HG02623 (cell line): Measurements from ENCODE around the gene TDRD9.
"Not testable (repeated sequence)": the region's sequence is repeated elsewhere in the genome, so short reads cannot be mapped to it uniquely, and the experiment has no call there.

Source experiments
- ATAC-seq: cut with Tn5 transposase; IDR thresholded peaks from one replicate; pipeline ENCODE4 v1.9.1; 2021; ENCODE audit warnings: moderate library complexity; ENCODE audit not compliant: unreplicated experiment

The TDRD9 gene, protein sequence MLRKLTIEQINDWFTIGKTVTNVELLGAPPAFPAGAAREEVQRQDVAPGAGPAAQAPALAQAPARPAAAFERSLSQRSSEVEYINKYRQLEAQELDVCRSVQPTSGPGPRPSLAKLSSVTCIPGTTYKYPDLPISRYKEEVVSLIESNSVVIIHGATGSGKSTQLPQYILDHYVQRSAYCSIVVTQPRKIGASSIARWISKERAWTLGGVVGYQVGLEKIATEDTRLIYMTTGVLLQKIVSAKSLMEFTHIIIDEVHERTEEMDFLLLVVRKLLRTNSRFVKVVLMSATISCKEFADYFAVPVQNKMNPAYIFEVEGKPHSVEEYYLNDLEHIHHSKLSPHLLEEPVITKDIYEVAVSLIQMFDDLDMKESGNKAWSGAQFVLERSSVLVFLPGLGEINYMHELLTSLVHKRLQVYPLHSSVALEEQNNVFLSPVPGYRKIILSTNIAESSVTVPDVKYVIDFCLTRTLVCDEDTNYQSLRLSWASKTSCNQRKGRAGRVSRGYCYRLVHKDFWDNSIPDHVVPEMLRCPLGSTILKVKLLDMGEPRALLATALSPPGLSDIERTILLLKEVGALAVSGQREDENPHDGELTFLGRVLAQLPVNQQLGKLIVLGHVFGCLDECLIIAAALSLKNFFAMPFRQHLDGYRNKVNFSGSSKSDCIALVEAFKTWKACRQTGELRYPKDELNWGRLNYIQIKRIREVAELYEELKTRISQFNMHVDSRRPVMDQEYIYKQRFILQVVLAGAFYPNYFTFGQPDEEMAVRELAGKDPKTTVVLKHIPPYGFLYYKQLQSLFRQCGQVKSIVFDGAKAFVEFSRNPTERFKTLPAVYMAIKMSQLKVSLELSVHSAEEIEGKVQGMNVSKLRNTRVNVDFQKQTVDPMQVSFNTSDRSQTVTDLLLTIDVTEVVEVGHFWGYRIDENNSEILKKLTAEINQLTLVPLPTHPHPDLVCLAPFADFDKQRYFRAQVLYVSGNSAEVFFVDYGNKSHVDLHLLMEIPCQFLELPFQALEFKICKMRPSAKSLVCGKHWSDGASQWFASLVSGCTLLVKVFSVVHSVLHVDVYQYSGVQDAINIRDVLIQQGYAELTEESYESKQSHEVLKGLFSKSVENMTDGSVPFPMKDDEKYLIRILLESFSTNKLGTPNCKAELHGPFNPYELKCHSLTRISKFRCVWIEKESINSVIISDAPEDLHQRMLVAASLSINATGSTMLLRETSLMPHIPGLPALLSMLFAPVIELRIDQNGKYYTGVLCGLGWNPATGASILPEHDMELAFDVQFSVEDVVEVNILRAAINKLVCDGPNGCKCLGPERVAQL (N-terminal part only)

DNA sequence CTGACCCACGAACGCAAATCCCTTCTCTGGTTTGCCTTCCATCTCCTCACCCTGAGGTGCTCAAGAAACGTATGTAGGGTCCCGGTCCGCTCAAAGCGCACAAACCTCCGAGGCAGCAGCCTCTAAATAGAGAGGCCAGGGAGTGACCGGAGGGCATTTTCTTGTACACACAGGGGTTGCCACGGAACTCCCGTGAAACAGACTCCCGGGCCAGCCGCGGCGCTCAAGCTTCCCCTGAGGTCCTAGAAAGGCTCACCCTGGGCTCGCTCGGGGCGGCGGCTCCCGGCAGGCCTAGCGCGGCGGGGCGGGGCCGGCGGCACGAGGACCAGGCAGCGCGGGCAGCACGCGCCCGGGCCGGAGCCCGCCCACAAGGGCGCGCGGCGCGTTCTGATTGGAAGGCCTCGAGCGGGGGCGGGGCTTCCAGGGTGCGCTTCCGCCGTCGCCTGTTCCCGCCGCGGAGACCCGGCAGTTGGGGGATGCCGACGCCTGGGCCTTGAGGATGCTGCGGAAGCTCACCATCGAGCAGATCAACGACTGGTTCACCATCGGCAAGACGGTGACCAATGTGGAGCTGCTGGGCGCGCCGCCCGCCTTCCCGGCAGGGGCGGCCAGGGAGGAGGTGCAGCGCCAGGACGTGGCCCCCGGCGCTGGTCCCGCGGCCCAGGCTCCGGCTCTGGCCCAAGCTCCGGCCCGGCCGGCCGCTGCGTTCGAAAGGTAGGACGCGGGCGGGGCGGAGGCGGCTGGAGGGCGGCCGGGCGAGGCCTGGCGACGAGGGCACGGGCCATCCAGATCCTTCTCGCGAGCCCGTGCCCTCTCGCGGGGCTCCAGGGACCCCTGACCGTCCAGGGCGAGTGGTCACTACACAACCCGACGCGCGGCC is at the start of gene TDRD9:
TSS of gene TDRD9 (plus strand) at position 446 of the 880 bp plus-strand sequence. CDS start at position 500, 54 bp downstream.
- no peak for ATAC-seq

DNA sequence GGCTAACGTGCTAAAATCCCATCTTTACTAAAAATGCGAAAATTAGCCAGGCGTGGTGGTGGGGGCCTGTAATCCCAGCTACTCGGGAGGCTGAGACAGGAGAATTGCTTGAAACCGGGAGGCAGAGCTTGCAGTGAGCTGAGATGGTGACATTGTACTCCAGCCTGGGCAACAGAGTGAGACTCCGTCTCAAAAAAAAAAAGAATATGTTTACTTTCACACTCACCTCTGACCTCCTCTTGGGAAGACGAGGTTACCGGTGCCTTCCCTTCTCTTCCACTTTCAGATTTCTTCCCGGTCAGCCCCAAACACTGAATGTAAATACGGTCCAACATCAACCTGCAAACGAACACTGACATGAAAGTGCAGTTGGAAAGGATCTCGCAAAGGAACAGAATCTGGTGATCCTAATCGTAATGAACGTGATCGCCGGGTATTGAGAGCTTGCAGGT is 49.1 kb upstream of the TDRD9 start:
- no peak for ATAC-seq

DNA sequence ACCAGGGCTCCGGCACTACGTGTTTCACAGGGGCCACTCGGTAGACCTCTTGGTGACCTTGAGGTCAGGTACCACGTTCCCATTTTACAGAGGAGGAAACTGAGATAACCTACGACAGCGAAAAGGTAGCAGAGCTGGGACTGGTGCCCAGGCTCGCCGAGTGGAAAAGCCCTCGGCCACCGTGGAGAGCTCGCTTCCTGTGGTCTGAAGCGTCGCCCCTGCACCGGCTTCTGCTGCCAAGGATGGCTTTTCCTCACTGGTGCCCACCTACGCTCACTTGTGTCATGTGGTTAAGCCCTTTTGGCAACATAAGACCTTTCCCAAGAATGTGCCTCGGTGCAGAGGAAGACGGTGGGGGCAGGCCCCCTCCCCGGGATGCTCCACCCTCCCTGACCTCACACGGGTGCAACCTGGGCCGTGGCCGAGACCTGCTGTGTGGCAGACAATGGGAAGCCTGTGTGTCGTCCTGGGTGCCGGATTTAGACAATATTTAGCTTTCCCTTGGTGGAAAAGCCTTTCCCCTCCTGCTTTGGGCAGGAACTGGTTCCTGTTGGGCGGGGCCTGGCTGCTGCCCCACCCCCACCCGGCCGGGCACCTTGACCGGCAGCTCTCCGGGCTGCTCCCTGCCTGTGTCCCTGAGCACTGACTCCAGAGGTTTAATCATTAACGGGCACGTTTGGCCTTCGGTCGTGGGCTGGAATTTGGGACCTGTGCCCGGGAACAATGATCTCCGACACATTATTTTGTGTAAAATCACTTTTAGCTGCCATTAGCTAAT is 48.5 kb upstream of the TDRD9 start:
- ATAC-seq, result no peak

DNA sequence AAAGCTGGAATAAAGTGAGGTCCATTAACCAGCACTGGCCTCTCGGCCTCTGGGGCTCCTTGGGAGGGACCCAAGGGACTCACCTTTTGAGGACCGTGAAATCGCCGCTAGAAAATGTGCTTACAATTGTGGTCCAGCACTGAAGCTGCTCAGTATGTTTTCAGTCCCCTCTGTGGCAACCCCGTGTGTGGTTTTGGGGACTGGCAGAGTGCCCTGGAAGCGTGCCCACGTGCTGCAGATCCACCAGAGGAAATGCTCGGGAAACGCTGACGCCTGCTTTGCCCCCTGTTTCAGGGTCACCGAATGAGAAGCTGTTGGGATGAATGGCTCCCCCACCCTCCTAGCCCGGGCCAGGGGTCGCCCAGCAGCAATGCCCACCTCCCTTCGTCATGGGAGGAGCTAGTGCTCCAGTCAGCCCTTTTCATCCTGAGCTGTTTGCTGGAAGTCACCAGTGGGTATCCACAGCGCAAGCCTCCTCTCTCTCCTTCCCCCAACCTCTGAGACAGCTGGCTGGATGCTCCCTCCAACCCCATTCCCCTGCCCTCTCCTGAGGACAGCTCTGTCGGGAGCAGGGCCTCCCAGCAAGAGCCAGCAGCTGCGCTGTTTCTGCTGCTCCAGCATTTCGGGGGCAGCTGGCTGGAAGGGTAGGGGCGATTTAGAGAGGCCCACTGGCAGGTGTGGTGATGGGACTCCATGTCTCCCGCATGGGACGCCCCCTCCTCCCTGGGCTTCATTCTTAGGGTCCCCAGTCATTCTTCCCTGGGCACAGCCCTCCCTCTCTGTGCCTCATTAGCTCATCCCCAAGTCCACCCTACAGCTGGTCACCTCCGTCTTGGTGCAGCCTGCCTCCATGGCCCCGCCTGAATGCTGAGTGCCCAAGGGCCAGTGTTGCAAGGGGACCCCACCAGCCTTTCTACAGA is 47.6 kb upstream of the TDRD9 start:
- no peak for ATAC-seq

DNA sequence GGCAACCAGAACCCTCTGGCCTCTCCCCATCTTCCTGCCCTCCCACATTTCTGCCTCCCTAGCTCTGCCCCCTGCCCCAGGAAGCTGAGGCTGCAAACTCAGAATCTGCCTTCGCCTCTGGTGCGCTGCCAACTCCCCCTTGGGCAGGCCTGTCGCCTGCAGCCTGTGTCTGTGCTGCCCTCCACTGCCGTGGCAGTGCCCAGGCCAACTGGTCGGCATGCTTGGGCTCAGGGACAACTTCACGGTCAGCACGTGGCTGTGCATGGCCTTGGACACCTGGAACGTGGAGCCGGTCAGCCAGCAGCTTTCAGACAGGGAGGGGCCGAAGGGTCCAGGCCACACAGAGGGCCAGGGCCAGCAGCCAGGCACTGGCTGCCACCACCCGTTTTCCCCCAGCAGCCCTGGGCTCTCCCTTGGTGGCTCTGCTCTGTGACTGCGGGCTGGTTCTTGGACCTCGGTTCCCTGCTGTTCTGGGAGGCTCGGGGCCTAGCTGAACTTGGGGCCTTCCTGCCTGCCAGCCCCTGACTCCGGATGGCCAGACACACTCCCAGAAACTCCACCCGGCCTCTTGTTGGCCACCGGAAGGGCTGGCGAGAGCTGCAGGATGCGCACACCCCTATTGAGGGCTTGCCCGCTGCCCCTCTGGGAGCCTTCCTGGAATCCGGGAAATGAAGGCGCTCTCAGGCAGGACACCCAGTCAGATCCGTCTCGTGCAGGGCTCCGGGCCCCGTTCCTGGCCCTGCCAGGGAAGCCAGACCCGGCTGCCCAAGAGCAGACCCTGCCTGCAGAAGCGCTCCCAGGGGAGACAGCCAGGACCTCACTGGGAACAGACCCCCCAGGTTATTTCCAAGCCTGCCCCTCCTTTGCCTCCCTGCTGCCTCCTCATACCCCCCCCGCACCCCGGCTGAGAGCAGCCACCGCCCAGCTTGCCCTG is 46.7 kb upstream of the TDRD9 start:
- no peak for ATAC-seq

DNA sequence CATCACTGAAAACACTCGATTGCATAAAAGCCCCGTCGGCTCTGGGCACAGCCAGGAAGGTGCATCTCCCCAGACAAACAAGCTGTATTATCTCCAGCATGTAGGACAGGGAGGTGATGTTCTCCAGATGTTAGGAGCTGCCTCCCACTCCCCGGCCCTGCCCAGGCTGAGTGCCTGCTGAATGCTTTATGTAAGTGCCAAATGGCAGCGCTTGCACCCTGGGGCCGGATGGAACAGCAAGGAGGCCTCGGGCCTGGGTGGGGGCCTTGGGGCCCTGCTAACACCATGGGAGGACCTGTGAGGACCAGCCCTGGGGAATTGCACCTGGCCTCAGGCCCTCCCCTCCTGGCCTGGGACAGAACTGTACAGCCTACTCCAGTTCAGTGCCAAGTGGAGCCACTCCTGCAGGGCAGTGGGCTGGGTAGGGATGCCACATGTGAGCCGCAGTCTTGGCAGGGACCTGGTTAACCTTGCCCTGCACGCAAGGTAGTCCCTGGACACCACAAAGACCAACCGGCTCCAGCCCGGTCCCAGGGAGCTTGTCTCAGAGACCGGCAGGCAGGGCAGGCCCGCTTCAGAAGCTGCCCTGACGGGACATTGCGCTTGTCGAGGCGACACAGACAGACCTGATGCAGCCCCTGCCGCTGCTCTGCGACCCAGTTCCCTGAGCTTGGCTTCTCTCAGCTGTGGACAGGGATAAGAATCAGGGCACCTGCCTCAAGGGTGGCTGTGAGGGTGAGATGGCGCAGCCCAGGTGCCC is 45.6 kb upstream of the TDRD9 start:
- ATAC-seq, result no peak

DNA sequence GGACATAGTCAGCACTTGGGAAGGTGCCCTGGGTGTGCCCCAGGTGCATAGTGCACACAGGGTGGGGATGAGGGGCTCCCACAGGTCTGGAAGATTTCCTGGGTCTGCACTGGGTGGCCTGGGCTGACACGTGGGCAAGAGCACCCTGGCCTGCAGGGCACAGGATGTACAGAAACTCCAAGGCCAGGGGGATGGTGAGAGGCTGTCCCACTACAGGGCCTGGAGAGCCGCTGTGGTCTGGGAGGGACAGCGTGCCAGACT is 45.1 kb upstream of the TDRD9 start:
- no peak for ATAC-seq

DNA sequence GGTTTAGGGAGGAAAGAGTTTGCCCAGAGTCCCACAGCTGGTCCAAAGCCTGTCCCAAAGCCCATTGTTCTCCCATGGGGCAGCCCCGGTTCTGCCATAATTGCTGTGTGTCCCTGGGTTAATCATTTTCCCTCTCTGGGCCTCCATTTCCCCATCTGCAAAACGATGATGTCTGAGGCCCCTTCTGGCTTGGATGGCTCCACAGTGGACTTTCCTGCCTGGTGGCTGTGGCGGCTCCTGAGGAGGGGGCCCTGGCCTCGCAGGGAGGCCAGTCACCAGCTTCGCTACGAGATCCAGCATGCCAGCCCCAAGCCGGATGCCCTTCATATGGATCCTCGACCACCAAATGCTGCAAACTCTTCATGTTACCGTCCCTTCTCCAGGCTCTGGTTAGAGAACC is 43.4 kb upstream of the TDRD9 start:
- ATAC-seq, result no peak

DNA sequence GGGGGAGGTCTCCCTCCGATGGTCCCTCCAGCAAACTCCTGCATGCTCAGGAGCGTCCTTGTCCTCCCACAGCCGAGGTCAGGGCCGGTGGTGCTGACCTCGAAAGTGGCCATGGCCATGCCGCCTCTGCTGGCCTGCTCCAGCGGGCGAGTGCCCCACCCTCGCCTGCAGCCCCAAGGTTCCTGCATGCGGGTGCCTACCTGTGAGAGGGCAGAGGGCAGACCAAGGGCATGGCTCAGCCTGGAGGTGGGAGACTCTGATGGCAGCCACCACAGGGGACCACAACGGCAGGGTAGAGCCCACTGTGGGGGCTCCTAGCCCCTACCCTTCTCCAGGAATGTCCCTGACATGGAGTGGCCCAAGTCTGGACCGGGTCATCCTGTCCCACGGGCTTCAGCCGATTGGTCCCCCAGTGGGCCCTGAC is 42.7 kb upstream of the TDRD9 start:
- no peak for ATAC-seq

DNA sequence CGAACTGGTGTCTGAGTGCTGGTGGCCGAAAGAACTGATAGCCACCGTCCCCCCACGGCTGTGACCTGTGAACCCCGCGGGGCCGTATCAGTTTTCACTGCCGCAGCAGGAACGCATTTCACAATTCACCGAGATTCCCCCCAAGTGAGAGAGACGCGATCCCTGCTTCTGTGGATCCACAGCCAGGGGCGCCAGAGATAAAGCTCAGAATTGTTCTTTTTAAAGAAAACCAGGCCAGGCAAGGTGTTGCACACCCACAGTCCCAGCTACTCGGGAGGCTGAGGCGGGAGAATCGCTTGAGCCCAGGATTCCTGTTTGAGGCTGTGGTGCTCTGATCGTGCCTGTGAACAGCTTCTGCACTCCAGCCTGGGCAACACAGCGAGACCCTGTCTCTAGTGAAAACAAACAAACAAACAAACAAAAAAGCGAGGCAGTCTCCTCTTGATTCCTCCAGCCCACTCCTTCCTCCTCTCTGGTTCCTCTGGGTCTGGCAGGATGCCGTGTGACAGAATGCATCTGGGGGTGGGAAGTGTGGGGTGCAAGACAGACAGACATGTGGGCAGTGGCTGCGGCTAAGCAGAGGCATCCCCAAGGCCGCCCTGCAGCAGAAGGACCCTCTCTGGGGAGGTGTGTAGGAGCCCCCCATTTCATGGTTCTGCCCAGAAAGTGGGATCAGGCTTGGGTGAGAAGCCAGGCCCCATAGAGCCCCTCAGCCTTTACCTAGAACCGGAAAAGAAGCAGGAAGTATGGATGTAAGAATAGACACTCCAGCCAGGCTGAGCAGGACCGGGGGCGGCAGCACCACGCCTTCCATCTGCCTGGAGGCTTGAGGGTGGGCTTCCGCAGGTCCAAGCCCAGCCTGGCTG is 41.7 kb upstream of the TDRD9 start:
- ATAC-seq, result no peak

DNA sequence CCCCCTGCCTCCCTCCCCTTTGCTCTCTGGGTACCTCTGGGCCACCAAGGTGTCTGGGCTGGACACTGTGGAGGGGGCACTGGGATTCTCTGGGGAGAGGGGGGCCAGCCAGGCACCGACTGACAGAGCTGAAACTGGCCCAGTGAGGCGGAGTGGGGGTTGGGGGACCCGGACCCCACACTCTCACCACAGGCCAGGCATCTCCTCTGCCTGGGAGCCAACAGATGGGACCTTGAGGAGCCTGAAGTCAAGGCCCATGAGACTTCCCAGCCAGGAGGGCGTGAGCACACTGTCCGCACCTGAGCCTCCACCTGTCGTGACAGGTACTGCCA is 41.1 kb upstream of the TDRD9 start:
- no peak for ATAC-seq

DNA sequence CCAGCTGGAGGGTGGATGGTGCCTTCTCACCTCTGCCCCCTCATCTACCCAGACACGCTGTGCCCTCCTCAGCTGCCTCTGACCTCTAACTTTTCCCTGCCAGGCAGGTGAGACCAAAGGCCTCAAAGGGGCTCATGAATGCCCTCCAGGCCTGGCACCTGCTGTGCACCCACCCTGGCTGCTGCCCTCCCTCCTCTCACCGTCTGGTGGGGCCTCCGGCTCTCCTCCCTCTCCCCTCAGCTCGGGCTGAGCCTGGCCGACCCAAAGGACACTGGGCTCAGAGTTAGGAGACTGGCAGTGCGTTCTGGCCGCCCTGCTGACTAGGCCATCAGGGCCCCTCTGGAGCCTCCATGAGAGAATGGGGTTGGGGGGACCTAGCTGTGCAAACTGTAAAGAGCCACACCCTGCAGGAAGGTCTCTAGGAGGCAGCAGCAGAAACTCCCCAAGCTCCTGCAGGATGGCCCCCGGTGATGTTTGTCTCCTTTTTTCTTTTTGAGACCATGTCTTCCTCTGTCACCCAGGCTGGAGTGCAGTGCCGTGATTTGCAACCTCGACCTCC is 40.6 kb upstream of the TDRD9 start:
- no peak for ATAC-seq

DNA sequence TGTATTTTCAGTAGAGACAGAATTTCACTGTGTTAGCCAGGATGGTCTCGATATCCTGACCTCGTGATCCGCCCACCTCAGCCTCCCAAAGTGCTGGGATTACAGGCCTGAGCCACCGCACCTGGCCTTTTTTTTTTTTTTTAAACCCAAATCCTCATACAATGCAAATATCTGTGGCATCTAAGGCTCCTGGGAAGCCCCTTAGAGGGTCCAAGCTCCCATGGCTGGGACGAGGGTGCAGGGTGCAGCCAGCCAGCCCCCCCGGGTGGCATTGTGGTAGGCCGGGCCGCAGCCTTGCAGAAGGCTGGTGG is 39.3 kb upstream of the TDRD9 start:
- not testable (repeated sequence) for ATAC-seq

DNA sequence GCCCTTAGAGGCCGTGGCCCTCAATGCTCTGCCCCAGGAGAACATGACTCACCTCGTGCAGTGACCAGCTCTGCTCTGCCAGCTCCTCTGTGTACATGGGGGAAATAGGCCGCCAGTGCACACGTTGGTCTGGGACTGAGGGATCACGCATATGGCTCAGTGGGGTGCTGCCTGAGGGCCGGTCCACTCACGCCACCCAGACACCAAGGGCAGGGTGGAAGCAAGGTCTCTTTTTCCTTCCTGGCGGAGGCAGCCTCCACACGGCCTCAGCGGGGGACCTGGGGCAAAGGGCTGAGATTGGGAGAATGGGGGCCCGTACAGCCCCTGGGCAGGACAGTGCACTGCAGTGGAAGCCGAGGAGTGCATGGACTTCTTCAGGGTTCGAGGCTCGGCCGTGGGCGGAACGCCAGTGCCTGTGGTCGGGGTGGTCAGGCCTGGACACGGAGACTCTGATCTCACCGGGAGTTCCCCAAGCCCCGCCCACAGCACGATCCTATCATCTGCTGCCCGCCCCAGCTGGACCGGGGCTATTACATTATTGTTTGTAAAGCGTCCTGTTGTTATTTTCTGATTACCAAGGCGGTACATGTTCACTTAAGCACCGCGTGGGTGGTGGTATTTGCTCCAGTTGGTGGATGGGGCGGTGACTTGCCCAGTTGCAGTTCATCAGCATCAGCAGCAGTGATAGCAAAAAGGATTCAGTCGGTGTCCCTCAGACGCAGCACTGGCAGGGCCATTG is 38.8 kb upstream of the TDRD9 start:
- no peak for ATAC-seq

DNA sequence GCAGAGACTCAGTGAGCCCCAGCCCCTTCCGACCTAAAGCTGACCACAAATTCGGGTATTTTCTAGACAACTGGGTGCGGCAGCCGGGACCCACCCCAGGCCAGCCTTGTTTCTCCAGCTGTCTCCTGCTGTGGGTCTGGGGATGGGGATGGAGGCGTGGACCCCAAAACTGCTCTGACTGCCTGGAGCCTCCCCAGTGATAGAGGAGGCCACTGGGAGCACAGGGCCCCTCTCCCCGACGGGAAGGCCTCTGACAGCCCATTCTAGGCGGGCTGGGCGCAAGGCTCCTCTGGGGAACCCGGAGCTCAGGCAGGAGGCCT is 38.2 kb upstream of the TDRD9 start:
- no peak for ATAC-seq
